ENCODE data around the gene TMEM212. TPM values are rescaled to one million over a fixed set of nuclear protein-coding genes. Genes with fewer than 3 reads are reported as not detected.
A peak's percentile ranks its signal among the peaks of the same experiment; 100 is the strongest.

The TMEM212 gene
- total and polyA plus RNA-seq, 2 of the 13 experiments (the other 11 are each of a cell fraction or from before 2014, with no cell fraction given): not detected

DNA sequence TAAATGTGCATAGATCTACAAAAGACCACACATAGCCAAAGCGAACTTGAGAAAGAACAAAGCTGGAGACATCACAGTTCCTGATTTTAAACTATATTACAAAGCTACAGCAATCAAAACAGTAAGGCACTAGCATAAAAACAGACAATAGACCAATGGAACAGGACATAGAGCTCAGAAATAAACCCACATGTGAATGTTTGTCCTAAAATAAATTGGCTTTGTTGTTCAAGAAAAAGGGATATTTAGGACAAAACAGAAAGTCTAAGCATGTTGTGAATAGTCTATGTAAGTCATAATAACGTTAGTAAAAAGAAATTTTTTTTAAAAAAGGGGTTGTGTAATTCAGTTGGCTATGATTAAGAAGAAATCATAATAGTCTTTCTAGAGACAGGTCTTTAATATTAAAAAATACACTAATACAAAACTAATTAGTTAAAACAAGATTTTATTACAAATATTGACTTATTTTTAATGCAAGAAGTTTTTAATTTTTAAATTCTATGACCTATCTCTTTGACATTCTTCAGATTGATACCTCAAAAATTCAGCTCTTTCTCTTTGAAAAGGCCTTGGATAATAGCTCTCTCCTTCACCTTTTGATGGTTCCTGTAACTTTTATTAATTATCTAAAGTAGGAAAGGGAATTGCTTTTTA is 11.6 kb downstream of the TMEM212 start (continued):
- TF ChIP-seq, protein P1, sequence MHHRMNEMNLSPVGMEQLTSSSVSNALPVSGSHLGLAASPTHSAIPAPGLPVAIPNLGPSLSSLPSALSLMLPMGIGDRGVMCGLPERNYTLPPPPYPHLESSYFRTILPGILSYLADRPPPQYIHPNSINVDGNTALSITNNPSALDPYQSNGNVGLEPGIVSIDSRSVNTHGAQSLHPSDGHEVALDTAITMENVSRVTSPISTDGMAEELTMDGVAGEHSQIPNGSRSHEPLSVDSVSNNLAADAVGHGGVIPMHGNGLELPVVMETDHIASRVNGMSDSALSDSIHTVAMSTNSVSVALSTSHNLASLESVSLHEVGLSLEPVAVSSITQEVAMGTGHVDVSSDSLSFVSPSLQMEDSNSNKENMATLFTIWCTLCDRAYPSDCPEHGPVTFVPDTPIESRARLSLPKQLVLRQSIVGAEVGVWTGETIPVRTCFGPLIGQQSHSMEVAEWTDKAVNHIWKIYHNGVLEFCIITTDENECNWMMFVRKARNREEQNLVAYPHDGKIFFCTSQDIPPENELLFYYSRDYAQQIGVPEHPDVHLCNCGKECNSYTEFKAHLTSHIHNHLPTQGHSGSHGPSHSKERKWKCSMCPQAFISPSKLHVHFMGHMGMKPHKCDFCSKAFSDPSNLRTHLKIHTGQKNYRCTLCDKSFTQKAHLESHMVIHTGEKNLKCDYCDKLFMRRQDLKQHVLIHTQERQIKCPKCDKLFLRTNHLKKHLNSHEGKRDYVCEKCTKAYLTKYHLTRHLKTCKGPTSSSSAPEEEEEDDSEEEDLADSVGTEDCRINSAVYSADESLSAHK (CRISPR knock-in tag; IDR thresholded peaks at IDR 0.05; ENCODE audit: borderline replicate concordance): no peak
- TF ChIP-seq ZNF549 (CRISPR knock-in tag; IDR thresholded peaks at IDR 0.05): no peak
- TF ChIP-seq, protein P2, sequence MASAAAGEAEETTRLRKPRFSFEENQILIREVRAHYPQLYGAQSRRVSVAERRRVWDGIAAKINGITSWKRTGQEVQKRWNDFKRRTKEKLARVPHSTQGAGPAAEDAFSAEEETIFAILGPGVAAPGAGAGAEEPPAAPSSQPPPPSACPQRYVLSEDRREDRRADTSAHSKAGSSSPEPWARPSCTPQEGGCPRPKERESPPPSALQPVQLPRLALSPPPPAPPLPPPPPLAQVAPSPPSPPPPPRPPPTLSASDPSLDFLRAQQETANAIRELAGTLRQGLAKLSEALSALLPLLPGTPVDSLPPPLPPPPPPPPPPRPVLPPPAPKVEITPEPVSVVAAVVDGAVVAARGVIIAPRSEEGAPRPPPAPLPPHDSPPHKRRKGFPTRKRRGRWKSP (CRISPR knock-in tag; IDR thresholded peaks at IDR 0.05): no peak
- TF ChIP-seq, protein P3, sequence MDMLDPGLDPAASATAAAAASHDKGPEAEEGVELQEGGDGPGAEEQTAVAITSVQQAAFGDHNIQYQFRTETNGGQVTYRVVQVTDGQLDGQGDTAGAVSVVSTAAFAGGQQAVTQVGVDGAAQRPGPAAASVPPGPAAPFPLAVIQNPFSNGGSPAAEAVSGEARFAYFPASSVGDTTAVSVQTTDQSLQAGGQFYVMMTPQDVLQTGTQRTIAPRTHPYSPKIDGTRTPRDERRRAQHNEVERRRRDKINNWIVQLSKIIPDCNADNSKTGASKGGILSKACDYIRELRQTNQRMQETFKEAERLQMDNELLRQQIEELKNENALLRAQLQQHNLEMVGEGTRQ (IDR thresholded peaks at IDR 0.05; ENCODE audit: low read depth, low read length): no peak
- TF ChIP-seq, protein P3 (CRISPR knock-in tag; IDR thresholded peaks at IDR 0.05; ENCODE audit: borderline replicate concordance): no peak
- 0 out of 2 replicates have a peak, but pooled peaks have one; percentile 71 for TF ChIP-seq ZNF724P (CRISPR knock-in tag; IDR thresholded peaks at IDR 0.05; ENCODE audit: borderline replicate concordance)
- TF ChIP-seq ZNF33B (CRISPR knock-in tag; IDR thresholded peaks at IDR 0.05): no peak
- TF ChIP-seq, protein P4, sequence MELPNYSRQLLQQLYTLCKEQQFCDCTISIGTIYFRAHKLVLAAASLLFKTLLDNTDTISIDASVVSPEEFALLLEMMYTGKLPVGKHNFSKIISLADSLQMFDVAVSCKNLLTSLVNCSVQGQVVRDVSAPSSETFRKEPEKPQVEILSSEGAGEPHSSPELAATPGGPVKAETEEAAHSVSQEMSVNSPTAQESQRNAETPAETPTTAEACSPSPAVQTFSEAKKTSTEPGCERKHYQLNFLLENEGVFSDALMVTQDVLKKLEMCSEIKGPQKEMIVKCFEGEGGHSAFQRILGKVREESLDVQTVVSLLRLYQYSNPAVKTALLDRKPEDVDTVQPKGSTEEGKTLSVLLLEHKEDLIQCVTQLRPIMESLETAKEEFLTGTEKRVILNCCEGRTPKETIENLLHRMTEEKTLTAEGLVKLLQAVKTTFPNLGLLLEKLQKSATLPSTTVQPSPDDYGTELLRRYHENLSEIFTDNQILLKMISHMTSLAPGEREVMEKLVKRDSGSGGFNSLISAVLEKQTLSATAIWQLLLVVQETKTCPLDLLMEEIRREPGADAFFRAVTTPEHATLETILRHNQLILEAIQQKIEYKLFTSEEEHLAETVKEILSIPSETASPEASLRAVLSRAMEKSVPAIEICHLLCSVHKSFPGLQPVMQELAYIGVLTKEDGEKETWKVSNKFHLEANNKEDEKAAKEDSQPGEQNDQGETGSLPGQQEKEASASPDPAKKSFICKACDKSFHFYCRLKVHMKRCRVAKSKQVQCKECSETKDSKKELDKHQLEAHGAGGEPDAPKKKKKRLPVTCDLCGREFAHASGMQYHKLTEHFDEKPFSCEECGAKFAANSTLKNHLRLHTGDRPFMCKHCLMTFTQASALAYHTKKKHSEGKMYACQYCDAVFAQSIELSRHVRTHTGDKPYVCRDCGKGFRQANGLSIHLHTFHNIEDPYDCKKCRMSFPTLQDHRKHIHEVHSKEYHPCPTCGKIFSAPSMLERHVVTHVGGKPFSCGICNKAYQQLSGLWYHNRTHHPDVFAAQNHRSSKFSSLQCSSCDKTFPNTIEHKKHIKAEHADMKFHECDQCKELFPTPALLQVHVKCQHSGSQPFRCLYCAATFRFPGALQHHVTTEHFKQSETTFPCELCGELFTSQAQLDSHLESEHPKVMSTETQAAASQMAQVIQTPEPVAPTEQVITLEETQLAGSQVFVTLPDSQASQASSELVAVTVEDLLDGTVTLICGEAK (IDR thresholded peaks at IDR 0.05): no peak
- TF ChIP-seq, protein P4 (CRISPR knock-in tag; IDR thresholded peaks at IDR 0.05): no peak
- TF ChIP-seq KDM5A (IDR thresholded peaks at IDR 0.05; ENCODE audit: borderline replicate concordance, low read length): 0 out of 2 replicates have a peak, but pooled peaks have one; percentile 29
- TF ChIP-seq ZC3H13 (CRISPR knock-in tag; IDR thresholded peaks at IDR 0.05): no peak
- TF ChIP-seq, protein P5, sequence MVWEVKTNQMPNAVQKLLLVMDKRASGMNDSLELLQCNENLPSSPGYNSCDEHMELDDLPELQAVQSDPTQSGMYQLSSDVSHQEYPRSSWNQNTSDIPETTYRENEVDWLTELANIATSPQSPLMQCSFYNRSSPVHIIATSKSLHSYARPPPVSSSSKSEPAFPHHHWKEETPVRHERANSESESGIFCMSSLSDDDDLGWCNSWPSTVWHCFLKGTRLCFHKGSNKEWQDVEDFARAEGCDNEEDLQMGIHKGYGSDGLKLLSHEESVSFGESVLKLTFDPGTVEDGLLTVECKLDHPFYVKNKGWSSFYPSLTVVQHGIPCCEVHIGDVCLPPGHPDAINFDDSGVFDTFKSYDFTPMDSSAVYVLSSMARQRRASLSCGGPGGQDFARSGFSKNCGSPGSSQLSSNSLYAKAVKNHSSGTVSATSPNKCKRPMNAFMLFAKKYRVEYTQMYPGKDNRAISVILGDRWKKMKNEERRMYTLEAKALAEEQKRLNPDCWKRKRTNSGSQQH (CRISPR knock-in tag; IDR thresholded peaks at IDR 0.05; ENCODE audit: low read depth): no peak

Measured in HepG2 (cell line).